IMR-90 (cell line): ENCODE data around the gene POU3F3. TPM values are rescaled to one million over a fixed set of nuclear protein-coding genes. Genes with fewer than 3 reads are reported as not detected.

Experiments
- ATAC-seq: fragments of 200-7000 bp; cut with Tn5 transposase; 2 replicates; pipeline ENCODE4 v1.9.1; 2020; ENCODE audit warnings: low read depth, mild to moderate bottlenecking, moderate library complexity
- BruUV-seq: library from RNA; stranded (reverse); fragments of 400-500 nt; replicated peaks from 2 replicates; lab custom pipeline; 2021; lab: Mats Ljungman, UMichigan
- CTCF ChIA-PET: fragments of 300-600 bp; formaldehyde crosslinking; extraction: SDS; loops from one replicate; lab custom pipeline; 2021; ENCODE audit warnings: antibody characterized with exemption; lab: Yijun Ruan, JAX
- POLR2A ChIA-PET: fragments of 300-600 bp; sonication (Branson Sonifier 250); formaldehyde crosslinking; loops from one replicate; lab custom pipeline; 2022; ENCODE audit warnings: antibody characterized with exemption; ENCODE audit not compliant: unreplicated experiment; lab: Charles Lee
- DNase-seq: peaks from one replicate; pipeline ENCODE4 v3.0.0; 2013
- H2AFZ ChIP-seq: replicated peaks from 2 replicates; pipeline ENCODE3; 2013; ENCODE audit warnings: low read length, mild to moderate bottlenecking; ENCODE audit not compliant: poor library complexity
- H2AK5ac ChIP-seq: 2 replicates; pipeline ENCODE4 v1.6.1; 2013; ENCODE audit warnings: low read depth, low read length, inconsistent platforms
- H2AK9ac ChIP-seq: replicated peaks from 2 replicates; pipeline ENCODE3; 2013; ENCODE audit warnings: mild to moderate bottlenecking, low read depth, low read length, moderate library complexity; ENCODE audit not compliant: poor library complexity
- H2BK120ac ChIP-seq: 2 replicates; pipeline ENCODE4 v1.6.1; 2013; ENCODE audit warnings: low read depth, low read length, inconsistent platforms
- H2BK15ac ChIP-seq: 3 replicates; pipeline ENCODE4 v1.6.1; 2013; ENCODE audit warnings: low read depth, low read length, inconsistent platforms
- H2BK20ac ChIP-seq: 2 replicates; pipeline ENCODE4 v1.6.1; 2013; ENCODE audit warnings: low read depth, mild to moderate bottlenecking, inconsistent platforms, low read length, moderate library complexity
- H2BK5ac ChIP-seq: 2 replicates; pipeline ENCODE4 v1.6.1; 2013; ENCODE audit warnings: mild to moderate bottlenecking, low read depth, low read length, inconsistent platforms; ENCODE audit not compliant: poor library complexity, severe bottlenecking
- H3K14ac ChIP-seq: replicated peaks from 2 replicates; pipeline ENCODE4 v1.6.1; 2013; ENCODE audit warnings: low read depth, low read length, inconsistent platforms
- H3K18ac ChIP-seq: 2 replicates; pipeline ENCODE4 v1.6.1; 2013; ENCODE audit warnings: low read depth, low read length, control low read depth
- H3K23ac ChIP-seq: 2 replicates; pipeline ENCODE4 v1.6.1; 2013; ENCODE audit warnings: low read depth, low read length, inconsistent platforms
- H3K27ac ChIP-seq: 2 replicates; pipeline ENCODE4 v1.5.1; 2013; ENCODE audit warnings: mild to moderate bottlenecking, control low read depth, low read length; ENCODE audit not compliant: insufficient read depth
- H3K27me3 ChIP-seq: 2 replicates; pipeline ENCODE4 v1.6.1; 2013; ENCODE audit warnings: low read length; ENCODE audit not compliant: control insufficient read depth, insufficient read depth
- H3K36me3 ChIP-seq: 2 replicates; pipeline ENCODE4 v1.6.1; 2013; ENCODE audit warnings: low read length, mixed read lengths; ENCODE audit not compliant: control insufficient read depth, insufficient read depth
- H3K4ac ChIP-seq: 2 replicates; pipeline ENCODE4 v1.6.1; 2013; ENCODE audit warnings: low read depth, low read length, inconsistent platforms
- H3K4me1 ChIP-seq: 2 replicates; pipeline ENCODE4 v1.6.1; 2013; ENCODE audit warnings: low read length, mixed read lengths; ENCODE audit not compliant: control insufficient read depth, insufficient read depth
- H3K4me2 ChIP-seq: 2 replicates; pipeline ENCODE4 v1.6.1; 2013; ENCODE audit warnings: low read depth, mild to moderate bottlenecking, control low read depth, low read length, moderate library complexity
- H3K4me3 ChIP-seq: 2 replicates; pipeline ENCODE4 v1.5.1; 2013; ENCODE audit warnings: low read depth, mild to moderate bottlenecking, control low read depth, low read length, moderate library complexity; ENCODE audit not compliant: insufficient read depth
- H3K56ac ChIP-seq: 2 replicates; pipeline ENCODE4 v1.6.1; 2013; ENCODE audit warnings: low read length, inconsistent platforms; ENCODE audit not compliant: insufficient read depth; ENCODE audit errors: extremely low read depth
- H3K79me1 ChIP-seq, 2 experiments: 2 replicates each; pipeline ENCODE4 v1.6.1; 2013; ENCODE audit warnings: low read length in 2 of 2, inconsistent platforms in 1 of 2, low read depth in 1 of 2
- H3K9ac ChIP-seq: 2 replicates; pipeline ENCODE4 v1.6.1; 2013; ENCODE audit warnings: low read depth, low read length, control low read depth
- H3K9me1 ChIP-seq: 2 replicates; pipeline ENCODE4 v1.6.1; 2013; ENCODE audit warnings: low read length, inconsistent platforms; ENCODE audit not compliant: insufficient read depth
- H3K9me3 ChIP-seq: 2 replicates; pipeline ENCODE4 v1.6.1; 2013; ENCODE audit warnings: low read length; ENCODE audit not compliant: control insufficient read depth, insufficient read depth
- H4K20me1 ChIP-seq: 2 replicates; pipeline ENCODE4 v1.6.1; 2013; ENCODE audit warnings: low read length, inconsistent platforms; ENCODE audit not compliant: insufficient read depth
- H4K5ac ChIP-seq: 2 replicates; pipeline ENCODE4 v1.6.1; 2013; ENCODE audit warnings: mild to moderate bottlenecking, low read depth, low read length, control low read depth
- H4K8ac ChIP-seq, 2 experiments: 2 replicates each; pipeline ENCODE4 v1.6.1; 2013; ENCODE audit warnings: low read depth in 2 of 2, low read length in 2 of 2, control low read depth in 1 of 2, inconsistent platforms in 1 of 2
- H4K91ac ChIP-seq: 2 replicates; pipeline ENCODE4 v1.6.1; 2013; ENCODE audit warnings: low read depth, low read length, inconsistent platforms; ENCODE audit not compliant: insufficient read depth
- BHLHE40 ChIP-seq: fragments of 150-350 bp; IDR thresholded peaks from 2 replicates; pipeline ENCODE4 v1.6.1; 2016; ENCODE audit warnings: mild to moderate bottlenecking, low read depth, low read length
- CEBPB ChIP-seq: IDR thresholded peaks from 2 replicates; pipeline ENCODE4 v1.6.1; 2012; ENCODE audit warnings: low read depth, low read length, improper control_type of control experiment
- CHD1 ChIP-seq: IDR thresholded peaks from 2 replicates; pipeline ENCODE4 v1.6.1; 2012; ENCODE audit warnings: low read depth, low read length, improper control_type of control experiment
- CTCF ChIP-seq: conservative IDR thresholded peaks from 2 replicates; pipeline ENCODE4 v1.5.1; 2012; ENCODE audit warnings: mild to moderate bottlenecking, low read depth, low read length, improper control_type of control experiment
- ELK1 ChIP-seq: fragments of 150-350 bp; IDR thresholded peaks from 2 replicates; pipeline ENCODE4 v1.6.1; 2016; ENCODE audit warnings: low read depth, mild to moderate bottlenecking, low read length, moderate library complexity, borderline replicate concordance
- FOS ChIP-seq: fragments of 150-350 bp; IDR thresholded peaks from 2 replicates; pipeline ENCODE4 v1.6.1; 2016; ENCODE audit warnings: low read depth, low read length
- MAFK ChIP-seq: IDR thresholded peaks from 2 replicates; pipeline ENCODE4 v1.6.1; 2012; ENCODE audit warnings: low read depth, low read length, improper control_type of control experiment
- MAZ ChIP-seq: IDR thresholded peaks from 2 replicates; pipeline ENCODE4 v1.6.1; 2012; ENCODE audit warnings: low read depth, mild to moderate bottlenecking, low read length, improper control_type of control experiment, moderate library complexity, borderline replicate concordance
- MXI1 ChIP-seq: IDR thresholded peaks from 2 replicates; pipeline ENCODE4 v1.6.1; 2012; ENCODE audit warnings: low read depth, mild to moderate bottlenecking, low read length, moderate library complexity, borderline replicate concordance
- NFE2L2 ChIP-seq: fragments of 150-350 bp; IDR thresholded peaks from 2 replicates; pipeline ENCODE4 v1.6.1; 2016; ENCODE audit warnings: low read depth, mild to moderate bottlenecking, low read length
- POLR2A ChIP-seq: IDR thresholded peaks from 2 replicates; pipeline ENCODE4 v1.6.1; 2012; ENCODE audit warnings: mild to moderate bottlenecking, low read depth, low read length
- RAD21 ChIP-seq: IDR thresholded peaks from 2 replicates; pipeline ENCODE4 v1.6.1; 2012; ENCODE audit warnings: low read length, improper control_type of control experiment
- RCOR1 ChIP-seq: IDR thresholded peaks from 2 replicates; pipeline ENCODE4 v1.6.1; 2012; ENCODE audit warnings: mild to moderate bottlenecking, low read length, improper control_type of control experiment; ENCODE audit not compliant: insufficient replicate concordance
- RFX5 ChIP-seq: IDR thresholded peaks from 2 replicates; pipeline ENCODE4 v1.8.0; 2012; ENCODE audit warnings: low read depth, mild to moderate bottlenecking, low read length, moderate library complexity
- SMC3 ChIP-seq: fragments of 150-350 bp; IDR thresholded peaks from 2 replicates; pipeline ENCODE4 v1.6.1; 2016; ENCODE audit warnings: low read depth, mild to moderate bottlenecking, antibody characterized with exemption, low read length, moderate library complexity
- USF2 ChIP-seq: fragments of 150-350 bp; IDR thresholded peaks from 2 replicates; pipeline ENCODE4 v1.6.1; 2017; ENCODE audit warnings: mild to moderate bottlenecking, antibody characterized with exemption, low read length, low read depth
- WGBS, 2 experiments: methylation state at CpG; one replicate each; pipeline versions ENCODE4 v1.1.5 to v1.1.7; 2013; ENCODE audit warnings: missing lambda C conversion rate in 2 of 2; ENCODE audit not compliant: insufficient read length in 1 of 2; ENCODE audit errors: extremely low coverage in 2 of 2; 5-methylcytosine and 5-hydroxymethylcytosine counted together
- dilution Hi-C: fragments of 300-500 bp; cut with HindIII; formaldehyde crosslinking; loops from one replicate; pipeline ENCODE4 v1.14.3; 2018; ENCODE audit warnings: low sequenced_read_pairs; ENCODE audit not compliant: unreplicated experiment
- in situ Hi-C: fragments of 300-500 bp; cut with MboI; formaldehyde crosslinking; loops from 3 replicates; pipeline ENCODE4 v1.14.3; 2019; ENCODE audit warnings: low sequenced_read_pairs, inconsistent platforms, mixed read lengths
- intact Hi-C: fragments of 100-400 bp; cut with micrococcal nuclease; formaldehyde crosslinking; loops from 2 replicates; pipeline ENCODE4 v1.10.0; 2022
- polyA plus RNA-seq, 3 experiments: library from polyadenylated mRNA; depleted of rRNA; stranded (reverse); fragments of >200 nt; gene quantifications; 2 replicates each; pipeline ENCODE4 v1.2.3, GENCODE V29; 2012; ENCODE audit warnings: low replicate concordance in 1 of 3
- total RNA-seq: library from RNA; depleted of rRNA; stranded (reverse); fragments of >200 nt; gene quantifications from 2 replicates; pipeline ENCODE4 v1.2.3, GENCODE V29; 2012

Gene POU3F3
- total and polyA plus RNA-seq, 2 of the 4 experiments (the other 2 are of a cell fraction) = not detected

GRCh38 chr2:104861351-104862057 lies 7.6 kb downstream of the POU3F3 start:
- POLR2A ChIA-PET = no interaction called here

More at GRCh38 chr2:104861351-104862057, 7.6 kb downstream of the POU3F3 start:
- no peak overlapping the region for H4K8ac ChIP-seq
- no peak overlapping the region for H3K4ac ChIP-seq
- H3K9me1 ChIP-seq = no peaks in the 10 kb centered on the region
- ATAC-seq = no peak
- no peak overlapping the region for H2BK120ac ChIP-seq
- H4K91ac ChIP-seq = no peak overlapping the region
- no peak overlapping the region for H3K23ac ChIP-seq
- H2BK5ac ChIP-seq = no peak overlapping the region
- no peak overlapping the region for H2AK9ac ChIP-seq
- H3K36me3 ChIP-seq = no peaks in the 10 kb centered on the region
- no peak overlapping the region for H3K9ac ChIP-seq
- intact Hi-C loops = no loop called here
- H3K79me1 ChIP-seq = no peaks in the 10 kb centered on the region
- no peak overlapping the region for H2AK5ac ChIP-seq
- WGBS, 2 experiments = 17% methylated on average over 1 of the region's 11 CpGs; no CpG with 5 or more reads in 1 of the 2 experiments
- no TSS peak for BruUV-seq
- in situ Hi-C loops = no loop called here
- H3K4me3 ChIP-seq = no peak overlapping the region
- no peak overlapping the region for H3K4me2 ChIP-seq
- H3K9me3 ChIP-seq = peaks cover 2% of the 10 kb centered on the region
- H3K4me1 ChIP-seq = no peaks in the 10 kb centered on the region
- no peaks in the 10 kb centered on the region for H4K20me1 ChIP-seq
- no peak overlapping the region for H3K27ac ChIP-seq
- no peak overlapping the region for H2BK15ac ChIP-seq
- no peak for DNase-seq
- no peak overlapping the region for H3K18ac ChIP-seq
- H3K56ac ChIP-seq = no peak overlapping the region
- CTCF ChIA-PET = no interaction called here
- H2AFZ ChIP-seq = no peak overlapping the region
- dilution Hi-C loops = no loop called here
- no peak overlapping the region for H2BK20ac ChIP-seq
- no peak for TF ChIP-seq CEBPB
- TF ChIP-seq MXI1 = no peak
- no peak for TF ChIP-seq MAZ
- TF ChIP-seq RCOR1 = no peak
- TF ChIP-seq USF2 = no peak
- TF ChIP-seq SMC3 = no peak
- no peak for TF ChIP-seq ELK1
- no peak for TF ChIP-seq CTCF
- TF ChIP-seq RAD21 = no peak
- no peak for TF ChIP-seq RFX5
- TF ChIP-seq BHLHE40 = no peak
- TF ChIP-seq FOS = no peak
- no peak for TF ChIP-seq POLR2A
- no peak for TF ChIP-seq CHD1
- no peak for TF ChIP-seq NFE2L2
- TF ChIP-seq MAFK = no peak
- peaks cover 64% of the 10 kb centered on the region for H3K27me3 ChIP-seq
- no peak overlapping the region for H4K5ac ChIP-seq
- H3K14ac ChIP-seq = no peak overlapping the region
